Motor neuron (in vitro differentiated cells): ENCODE measurements around the gene GLIS1. TPM values are rescaled to one million over a fixed set of nuclear protein-coding genes. Genes with fewer than 3 reads are reported as not detected.

Source experiments
- ATAC-seq, 8 experiments: fragments of 200-7000 bp; cut with Tn5 transposase; replicated peaks in 6 of 8; 2 replicates each; pipeline ENCODE4 v1.8.0; 2021; ENCODE audit warnings: mild to moderate bottlenecking in 8 of 8, moderate library complexity in 8 of 8
- H3K27ac ChIP-seq, 2 donors: fragments of 250-450 bp; sonication (Bioruptor Pico); 2 replicates each; pipeline ENCODE4 v1.9.0; 2021; ENCODE audit warnings: antibody characterized with exemption in 2 of 2, mild to moderate bottlenecking in 2 of 2, moderate library complexity in 1 of 2
- H3K4me1 ChIP-seq, 2 donors: fragments of 250-450 bp; sonication (Bioruptor Pico); replicated peaks in 1 of 2; 2 replicates each; pipeline ENCODE4 v1.6.1; 2021; ENCODE audit warnings: antibody characterized with exemption in 2 of 2, mild to moderate bottlenecking in 2 of 2, moderate library complexity in 1 of 2
- H3K4me3 ChIP-seq, 5 donors: fragments of 250-450 bp; sonication (Bioruptor Pico); 2 replicates each; pipeline ENCODE4 v1.9.0; 2021; ENCODE audit warnings: antibody characterized with exemption in 5 of 5, mild to moderate bottlenecking in 5 of 5, moderate library complexity in 4 of 5
- WGBS, 10 experiments: fragments of 450-650 bp; shearing (Covaris generic); methylation state at CpG; one replicate each; pipeline ENCODE4 v1.0.0; 2022; 5-methylcytosine and 5-hydroxymethylcytosine counted together
- in situ Hi-C, 9 experiments: fragments of 400-800 bp; cut with MboI; loops; one replicate each; pipeline ENCODE4 v1.15.0; 2021; ENCODE audit warnings: low sequenced_read_pairs in 9 of 9, low pct_unique_long_range_greater_than_20kb in 2 of 9; ENCODE audit not compliant: unreplicated experiment in 9 of 9
- total RNA-seq, 8 experiments: library from RNA; unstranded; fragments of 300-600 nt; gene quantifications; 2 replicates each; pipeline versions ENCODE4 v1.2.3 to v1.2.4, GENCODE V29; 2022

Gene GLIS1
- total RNA-seq, 8 experiments from 2014 or later, result 0.14 to 4.7 (median 0.33) TPM

DNA sequence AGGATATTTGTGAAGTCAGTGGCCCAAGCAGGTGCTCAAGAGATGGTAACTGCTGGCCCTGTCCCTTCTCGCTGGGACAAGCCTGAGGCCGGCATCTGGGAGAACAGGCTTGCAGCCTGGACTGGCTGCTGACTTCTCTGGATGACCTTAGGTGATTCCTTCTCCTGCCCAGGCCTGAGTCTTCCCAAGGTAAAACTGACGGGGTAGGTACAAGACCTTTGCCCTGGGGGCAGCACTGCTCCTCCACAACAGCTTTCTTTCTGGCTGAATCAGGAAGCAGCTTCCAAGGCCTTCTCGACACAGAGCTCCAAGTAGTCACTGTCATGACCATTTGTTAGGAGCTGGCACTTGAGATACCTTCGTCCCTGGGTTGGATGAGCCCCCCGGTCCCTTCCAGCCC, 220.2 kb downstream of the GLIS1 start:
- ATAC-seq, result no peak
- WGBS, 10 experiments, result 73 to 100% (median 92%) methylated on average over 1 to 5 of the region's 6 CpGs; no CpG with 5 or more reads in 4 of the 10 experiments
- in situ Hi-C loops, result no loop called here

DNA sequence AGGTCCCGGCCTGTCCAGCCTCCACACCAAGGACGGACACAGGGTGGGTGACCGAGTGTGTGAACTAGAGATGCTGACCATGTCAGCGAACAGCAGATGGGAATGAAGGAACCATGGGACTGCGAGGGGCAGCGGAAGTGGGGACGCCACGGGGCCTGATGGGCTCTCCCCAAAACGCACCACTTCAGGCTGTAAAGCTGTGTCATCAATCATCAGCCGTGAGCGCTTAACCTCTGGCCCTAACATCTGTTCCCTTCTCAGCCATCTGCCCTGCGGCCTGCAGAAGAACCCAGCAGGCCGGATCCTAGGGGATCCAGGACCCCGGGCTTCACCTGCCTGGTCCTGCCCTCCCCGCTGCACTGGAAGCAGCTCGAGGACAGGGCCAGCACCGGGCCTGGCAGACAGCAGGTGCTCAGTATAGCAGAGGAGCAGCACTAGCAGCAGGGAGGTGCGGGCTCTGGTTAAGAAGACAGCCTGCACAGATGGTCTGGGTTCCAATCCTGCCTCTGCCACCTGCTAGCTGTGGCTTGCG, 221.1 kb downstream of the GLIS1 start:
- Histone ChIP-seq H3K4me3 (no peak overlapping the region), H3K27ac (peak overlapping the region in 1 of 2 donors; percentile 48), H3K4me1 (peaks cover 23 to 25% of the 10 kb centered on the region in 2 donors)
- in situ Hi-C loops, result no loop called here
- ATAC-seq, result peak in 4 of 8 experiments; percentile 49 to 76 (median 68)
- 47 to 86% (median 64%) methylated on average over 1 to 15 of the region's 19 CpGs; no CpG with 5 or more reads in 4 of the 10 experiments for WGBS, 10 experiments

More for the DNA sequence above, 220.2 kb downstream of the GLIS1 start:
- no peak overlapping the region for H3K27ac ChIP-seq
- H3K4me3 ChIP-seq, result no peak overlapping the region
- peaks cover 20 to 22% of the 10 kb centered on the region in 2 donors for H3K4me1 ChIP-seq

DNA sequence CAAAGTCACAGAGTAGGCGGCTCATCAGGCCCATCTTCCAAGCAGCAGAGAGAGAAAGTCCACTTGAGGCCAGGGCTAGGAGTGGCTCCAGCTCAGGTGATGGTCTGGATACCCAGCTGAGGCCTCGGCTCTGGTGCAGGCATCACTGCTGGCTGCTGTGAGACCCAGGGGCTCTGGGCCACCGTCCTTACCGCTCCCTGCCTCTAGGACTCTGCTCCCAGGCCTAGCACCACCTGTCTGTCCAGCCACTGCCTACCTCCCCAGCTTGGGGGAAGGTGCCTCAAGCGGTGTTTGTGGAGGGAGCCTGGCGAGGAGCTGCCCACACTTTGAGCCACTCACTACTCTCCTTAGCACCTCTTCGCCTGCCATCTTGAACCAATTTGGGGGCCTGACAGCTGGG, 221.9 kb downstream of the GLIS1 start:
- in situ Hi-C loops, result no loop called here
- ATAC-seq, result no peak
- Histone ChIP-seq H3K4me1 (peaks cover 29 to 33% of the 10 kb centered on the region in 2 donors), H3K4me3 (no peak overlapping the region), H3K27ac (no peak overlapping the region)
- WGBS, 10 experiments, result 83 to 100% (median 92%) methylated on average over 1 to 4 of the region's 7 CpGs; no CpG with 5 or more reads in 4 of the 10 experiments

DNA sequence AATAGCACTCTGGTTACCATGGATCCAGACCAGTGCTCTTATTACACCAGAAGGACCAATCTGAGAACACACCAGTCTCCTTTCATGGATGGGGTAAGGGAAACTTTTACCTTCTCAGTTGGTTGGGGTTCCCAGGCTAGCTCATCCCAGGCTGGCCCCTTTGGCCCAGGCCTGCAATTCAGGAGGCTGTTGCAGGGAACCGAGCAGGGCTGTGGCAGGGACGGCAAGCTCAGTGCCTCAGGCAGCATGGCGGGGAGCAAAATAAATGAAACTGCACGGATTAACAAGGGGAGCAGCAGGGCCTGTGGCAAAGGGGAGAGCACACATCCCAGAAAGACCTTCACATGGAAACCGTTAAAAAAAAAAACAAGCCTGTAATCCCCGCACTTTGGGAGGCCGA, 222.8 kb downstream of the GLIS1 start:
- WGBS, 10 experiments, result 80 to 100% (median 91%) methylated on average over 1 to 7 of the region's 7 CpGs; no CpG with 5 or more reads in 5 of the 10 experiments
- no peak for ATAC-seq

DNA sequence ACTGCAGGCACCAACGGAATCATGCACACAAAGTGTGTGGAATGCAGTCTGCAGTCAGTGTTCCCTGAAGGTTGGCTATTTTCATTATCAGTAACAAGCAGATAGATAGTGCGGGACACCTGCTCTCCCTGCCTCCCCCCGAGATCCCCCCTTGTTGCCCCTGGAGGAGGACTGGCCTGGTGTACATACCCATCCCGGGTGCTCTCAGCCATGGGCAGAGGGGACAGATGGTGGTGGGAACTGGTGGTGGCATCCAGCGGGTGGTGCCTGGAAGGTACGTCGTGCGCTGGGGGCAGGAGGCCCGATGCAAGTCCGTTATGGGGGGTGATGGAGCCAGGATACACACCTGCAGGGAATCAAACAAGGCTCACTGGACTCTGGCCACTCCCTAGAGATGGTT, 224.5 kb downstream of the GLIS1 start:
- WGBS, 10 experiments, result 90 to 100% (median 92%) methylated on average over 1 to 6 of the region's 10 CpGs; no CpG with 5 or more reads in 6 of the 10 experiments
- H3K4me3 ChIP-seq, result no peak overlapping the region
- in situ Hi-C loops, result no loop called here
- peaks cover 48 to 54% of the 10 kb centered on the region in 2 donors for H3K4me1 ChIP-seq
- ATAC-seq, result no peak
- no peak overlapping the region for H3K27ac ChIP-seq

More for the DNA sequence above, 222.8 kb downstream of the GLIS1 start:
- H3K4me1 ChIP-seq, result peaks cover 36 to 42% of the 10 kb centered on the region in 2 donors
- in situ Hi-C loops, result no loop called here
- no peak overlapping the region for H3K4me3 ChIP-seq
- no peak overlapping the region for H3K27ac ChIP-seq

DNA sequence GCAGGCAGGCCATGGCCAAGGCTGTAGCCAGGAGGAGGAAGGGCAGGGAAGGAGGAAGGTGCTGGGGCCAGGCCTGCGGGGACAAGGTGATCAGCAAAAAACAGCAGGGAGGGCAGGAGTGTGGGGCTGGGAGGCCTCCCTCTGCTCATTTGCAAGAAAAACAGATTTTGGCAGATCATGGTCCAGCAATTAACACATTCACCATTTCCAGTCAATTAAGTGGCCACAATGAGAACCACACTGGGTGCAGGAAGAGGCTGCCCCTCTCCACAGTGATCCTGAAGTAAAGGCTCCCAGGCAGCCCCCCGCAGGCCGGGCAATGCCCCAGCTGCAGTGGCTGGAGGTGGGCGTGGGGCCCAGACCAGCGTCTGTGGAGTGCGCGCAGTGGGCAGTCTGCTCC, 225.1 kb downstream of the GLIS1 start:
- no peak overlapping the region for H3K4me3 ChIP-seq
- 86 to 100% (median 100%) methylated on average over 1 to 5 of the region's 7 CpGs; no CpG with 5 or more reads in 6 of the 10 experiments for WGBS, 10 experiments
- no peak for ATAC-seq
- no peak overlapping the region for H3K27ac ChIP-seq
- H3K4me1 ChIP-seq, result peaks cover 47 to 54% of the 10 kb centered on the region in 2 donors
- in situ Hi-C loops, result no loop called here

DNA sequence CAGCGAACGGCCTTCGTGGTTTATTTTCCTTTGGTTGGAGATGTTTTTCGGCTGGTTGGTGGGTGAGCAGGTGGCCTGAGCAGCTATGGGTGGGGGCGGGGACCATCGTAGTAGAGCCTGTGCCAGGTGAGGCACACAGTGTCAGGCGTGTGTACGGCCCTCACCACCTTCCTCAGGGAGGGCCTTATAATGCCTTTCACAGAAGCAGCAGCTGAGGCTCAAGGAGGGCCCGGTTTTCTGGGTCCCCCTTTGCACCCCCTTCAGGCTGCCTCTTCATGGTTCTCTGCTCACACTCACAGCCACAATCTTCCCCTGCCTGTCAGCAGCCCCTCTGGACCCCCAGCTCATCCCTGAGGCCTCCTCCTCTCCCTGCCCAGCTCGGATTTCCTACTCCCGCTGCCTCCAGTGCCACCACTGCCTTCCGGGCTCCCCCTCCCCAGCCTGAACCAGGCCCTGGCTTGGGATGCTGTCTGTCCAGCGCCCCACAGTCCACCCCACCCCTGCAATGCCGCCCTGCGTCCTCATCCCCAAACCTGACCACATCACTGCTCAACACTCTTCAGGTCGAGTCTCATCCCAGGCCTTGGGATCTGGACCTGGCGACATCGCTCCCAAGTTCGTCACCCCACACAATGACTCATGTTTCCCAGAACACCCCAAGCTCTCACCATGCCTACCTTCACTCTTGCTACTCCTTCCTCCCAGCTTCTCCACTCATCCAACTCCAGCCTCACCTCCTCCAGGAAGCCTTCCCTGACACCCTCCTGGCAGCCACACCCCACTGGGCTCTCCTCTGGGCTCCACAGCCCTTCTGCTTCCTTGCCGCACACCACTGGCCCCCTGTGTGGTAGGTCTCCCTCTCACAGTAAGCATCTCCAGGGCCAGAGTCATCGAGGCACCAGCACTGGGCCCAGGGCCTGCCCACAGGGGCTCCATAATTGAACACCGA, 225.9 kb downstream of the GLIS1 start:
- peaks cover 45 to 48% of the 10 kb centered on the region in 2 donors for H3K4me1 ChIP-seq
- no peak for ATAC-seq

DNA sequence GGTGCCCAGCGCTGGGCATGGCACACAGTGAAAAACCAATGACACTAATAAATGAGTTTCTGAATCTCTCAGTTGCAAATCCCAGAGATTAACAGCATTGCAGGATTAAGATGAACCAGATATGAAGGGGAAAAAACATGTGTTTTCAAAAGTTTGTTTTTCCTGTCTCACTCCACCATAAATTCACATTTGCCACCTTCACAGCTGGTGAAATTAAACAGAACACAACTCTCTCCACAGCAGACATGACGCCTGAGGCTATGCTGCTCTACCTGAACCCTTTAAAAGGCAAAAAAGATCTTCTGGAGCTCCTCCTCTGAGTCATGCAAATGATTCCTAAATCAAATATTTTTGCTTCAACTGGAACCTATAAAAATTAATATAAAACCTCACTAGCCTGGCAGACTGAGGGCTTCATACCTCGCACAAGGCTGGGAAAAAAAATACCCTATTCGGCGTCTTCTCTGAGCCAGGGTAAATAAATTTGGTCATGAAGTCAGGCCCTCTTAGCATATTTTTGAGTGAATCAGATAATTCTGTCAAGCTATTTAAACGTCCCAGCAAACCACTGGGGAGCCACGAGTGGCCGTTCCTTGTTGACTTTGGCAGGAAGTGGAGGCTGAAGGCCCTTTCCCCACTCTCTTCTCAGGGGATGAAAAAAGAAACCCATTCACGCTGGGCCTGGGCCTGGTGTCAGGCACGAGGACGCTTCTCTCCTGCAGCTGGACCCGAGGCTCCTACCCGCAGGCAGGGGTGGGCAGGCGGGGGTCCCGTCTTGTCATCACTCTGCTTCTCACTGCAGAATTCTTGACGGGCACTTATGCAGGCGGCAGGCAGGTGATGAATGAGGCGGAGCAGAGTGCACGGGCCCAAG, 226.8 kb downstream of the GLIS1 start:
- Histone ChIP-seq H3K4me3 (no peak overlapping the region), H3K4me1 (peaks cover 44 to 53% of the 10 kb centered on the region in 2 donors), H3K27ac (peak overlapping the region in 1 of 2 donors; percentile 5)
- in situ Hi-C loops, result no loop called here
- ATAC-seq, result peak in 5 of 8 experiments; percentile 3 to 25 (median 5)
- 17 to 95% (median 70%) methylated on average over 1 to 13 of the region's 19 CpGs; no CpG with 5 or more reads in 1 of the 10 experiments for WGBS, 10 experiments

More for the DNA sequence above, 225.9 kb downstream of the GLIS1 start:
- Histone ChIP-seq H3K27ac (no peak overlapping the region), H3K4me3 (no peak overlapping the region)
- in situ Hi-C loops, result no loop called here
- WGBS, 10 experiments, result 83 to 100% (median 93%) methylated on average over 1 to 10 of the region's 22 CpGs; no CpG with 5 or more reads in 3 of the 10 experiments

DNA sequence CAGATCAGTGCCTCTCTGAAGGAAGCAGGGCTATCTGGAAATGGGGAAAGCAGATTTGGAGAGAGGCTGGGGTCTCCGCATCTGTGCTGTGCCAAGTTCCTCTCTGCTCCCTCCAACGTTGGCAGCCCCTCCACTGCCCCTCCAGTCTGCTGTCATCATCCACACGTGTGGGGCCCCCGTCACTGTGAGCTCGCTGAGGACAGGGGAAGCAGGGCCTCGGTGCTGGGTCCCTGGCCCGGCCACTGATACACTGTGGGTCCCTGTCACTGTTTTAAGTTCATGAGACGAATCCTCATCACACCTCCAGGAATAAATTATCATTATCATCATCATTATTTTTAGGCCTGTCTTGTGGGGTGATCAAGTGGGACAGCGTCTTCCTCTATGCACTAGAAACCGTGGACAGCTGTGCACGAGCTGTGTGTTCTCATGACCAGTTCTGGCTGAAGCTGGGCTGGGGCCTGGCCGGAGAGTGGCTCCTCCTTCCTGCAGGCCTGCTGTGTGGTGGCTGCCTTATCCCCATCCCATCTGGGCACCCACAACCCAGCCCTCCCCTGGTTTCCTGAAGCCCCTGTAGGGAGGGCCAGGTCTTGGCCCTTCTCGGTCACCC, 227.5 kb downstream of the GLIS1 start:
- peaks cover 44 to 54% of the 10 kb centered on the region in 2 donors for H3K4me1 ChIP-seq
- peak in 1 of 8 experiments; percentile 13 for ATAC-seq
- no peak overlapping the region for H3K4me3 ChIP-seq
- in situ Hi-C loops, result no loop called here
- no peak overlapping the region for H3K27ac ChIP-seq
- WGBS, 10 experiments, result 42 to 94% (median 75%) methylated on average over 1 to 10 of the region's 13 CpGs; no CpG with 5 or more reads in 5 of the 10 experiments

DNA sequence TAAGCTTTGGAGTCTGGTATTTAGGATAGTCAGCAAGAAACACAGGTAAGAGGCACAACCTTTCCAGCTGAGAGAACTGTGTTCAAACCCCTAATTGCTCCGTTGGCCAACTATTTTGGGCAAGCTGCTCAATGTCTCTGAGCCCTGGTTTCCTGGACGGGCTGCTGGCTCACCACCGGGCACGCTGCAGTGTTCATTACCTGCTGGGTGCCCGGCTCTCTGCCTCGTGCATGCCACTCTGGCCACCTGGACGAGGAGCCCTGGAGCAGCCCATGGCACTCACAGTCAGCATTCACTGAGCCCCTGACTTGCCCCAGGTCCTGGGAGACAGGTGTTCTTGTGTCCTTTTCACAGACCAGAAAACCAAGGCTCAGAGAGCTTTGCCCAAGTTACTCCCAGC, 228.7 kb downstream of the GLIS1 start:
- in situ Hi-C loops, result no loop called here
- 94 to 100% (median 95%) methylated on average over 1 to 7 of the region's 7 CpGs; no CpG with 5 or more reads in 2 of the 10 experiments for WGBS, 10 experiments
- H3K4me1 ChIP-seq, result peaks cover 41 to 48% of the 10 kb centered on the region in 2 donors
- no peak overlapping the region for H3K4me3 ChIP-seq
- no peak for ATAC-seq
- no peak overlapping the region for H3K27ac ChIP-seq

DNA sequence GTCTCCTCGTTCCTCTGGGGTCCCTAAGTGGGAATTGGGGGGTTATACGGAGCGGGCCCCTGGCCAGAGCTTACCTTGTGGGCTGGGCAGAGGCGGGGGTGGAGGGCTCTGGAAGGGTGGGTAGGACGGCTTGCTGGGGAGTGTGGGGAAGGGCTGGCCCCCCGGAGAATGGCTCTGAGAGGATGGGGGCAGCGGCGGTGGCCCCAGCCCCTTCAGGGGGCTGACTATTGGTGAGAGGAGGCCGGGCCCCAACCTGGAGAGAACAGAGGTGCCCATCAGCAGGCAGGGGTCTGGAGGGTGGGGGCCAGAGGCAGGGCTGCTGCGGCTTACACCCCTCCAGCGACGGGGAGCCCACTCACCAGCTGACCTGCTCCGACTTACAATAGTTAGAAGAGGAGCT, 229.2 kb downstream of the GLIS1 start:
- Histone ChIP-seq H3K27ac (peak overlapping the region in 1 of 2 donors; percentile 45), H3K4me3 (no peak overlapping the region), H3K4me1 (peaks cover 41 to 48% of the 10 kb centered on the region in 2 donors)
- in situ Hi-C loops, result no loop called here
- no peak for ATAC-seq
- WGBS, 10 experiments, result 80 to 100% (median 92%) methylated on average over 1 to 3 of the region's 13 CpGs; no CpG with 5 or more reads in 6 of the 10 experiments
